NCI-H2107 treated with DMSO at 0.1 percent for 48 hours (cell line): ENCODE results near the gene TBC1D10A.

Experiments used
- DNase-seq: peaks from one replicate; lab custom pipeline; 2025; ENCODE audit not compliant: unreplicated experiment; lab: John Stamatoyannopoulos, UW

TBC1D10A gene

DNA sequence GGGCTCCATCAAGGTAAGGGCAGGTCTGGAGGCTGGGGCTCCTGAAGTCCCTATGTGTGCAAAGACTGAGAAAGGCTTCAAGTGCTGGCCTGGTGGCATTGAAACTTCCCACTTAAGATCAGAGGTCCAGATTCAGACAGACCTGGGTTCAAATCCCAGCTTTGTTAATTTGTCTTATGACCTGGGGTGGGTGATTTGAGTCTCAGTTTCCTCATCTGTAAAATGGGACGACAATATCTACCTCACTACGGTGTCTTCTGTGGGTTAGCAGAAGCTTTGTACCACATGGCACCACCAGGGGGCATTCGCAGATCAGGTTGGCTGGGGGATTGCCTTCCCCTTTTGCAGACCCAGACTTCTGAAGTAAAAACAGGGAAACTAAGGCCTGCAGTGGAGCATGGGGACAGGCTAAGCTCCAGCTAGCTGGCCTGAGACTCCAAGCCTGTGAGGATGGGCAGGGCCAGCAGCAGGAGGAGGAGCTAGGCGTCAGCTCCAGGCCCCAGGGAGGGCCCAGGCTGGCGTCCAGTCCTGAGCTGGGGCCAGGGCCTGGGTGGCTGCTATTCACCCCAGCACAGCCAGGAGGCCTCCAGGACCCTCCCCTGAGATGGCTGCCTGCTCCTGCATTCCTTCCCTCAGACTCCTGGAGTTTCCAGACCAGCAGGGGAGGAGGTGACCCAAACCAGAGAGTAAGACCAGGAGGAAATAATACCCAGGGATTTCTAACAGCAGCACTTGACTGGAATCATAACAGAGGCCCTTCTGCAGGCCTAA is 38.9 kb downstream of the TBC1D10A start:
- DNase-seq: peak; percentile 33

- DNase-seq: no peak
These were observed 39.7 kb downstream of the TBC1D10A start for GRCh38 chr22:30286813-30287647.

DNA sequence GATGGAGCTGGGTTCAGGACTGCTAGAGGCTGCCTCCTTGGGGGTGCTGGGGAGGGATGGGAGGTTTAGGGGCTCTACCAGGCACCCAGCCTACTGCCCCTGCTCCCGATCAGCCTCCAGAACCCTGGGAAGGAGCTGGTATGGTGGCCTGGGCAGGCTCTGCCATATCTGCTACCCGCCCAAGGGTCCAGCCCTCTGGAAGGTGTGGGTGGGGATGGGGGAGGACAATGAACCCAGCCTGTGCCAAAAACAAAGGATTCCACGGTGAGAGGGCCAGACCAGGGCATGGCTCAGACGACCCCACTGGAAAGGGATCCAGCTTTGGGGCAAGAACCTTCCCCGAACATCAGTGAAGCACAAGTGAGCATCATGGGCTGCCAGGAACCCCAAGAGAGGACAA is 40.4 kb downstream of the TBC1D10A start:
- no peak for DNase-seq

DNA sequence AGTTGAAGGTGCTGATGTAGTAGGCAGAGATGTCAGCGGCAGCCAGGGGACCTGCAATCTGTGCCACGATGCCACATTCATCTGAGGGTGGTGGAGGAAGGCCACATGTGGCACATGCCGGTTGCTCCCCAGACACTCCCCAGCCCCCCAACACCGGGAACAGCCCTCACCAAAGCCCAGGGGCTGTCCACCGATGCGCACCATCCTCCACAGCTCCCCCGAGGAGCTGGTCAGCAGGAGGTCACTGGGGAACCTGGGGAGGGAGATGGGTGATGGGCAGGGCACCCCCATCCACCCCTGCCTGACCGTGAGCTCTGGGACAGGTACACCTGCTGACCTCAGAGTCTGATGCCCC is 40.9 kb downstream of the TBC1D10A start:
- no peak for DNase-seq

GRCh38 chr22:30285176-30285845 is 41.4 kb downstream of the TBC1D10A start:
- no peak for DNase-seq

GRCh38 chr22:30284666-30285065 is 42.1 kb downstream of the TBC1D10A start:
- DNase-seq: no peak

GRCh38 chr22:30284172-30284571 is 42.6 kb downstream of the TBC1D10A start:
- DNase-seq: no peak

DNA sequence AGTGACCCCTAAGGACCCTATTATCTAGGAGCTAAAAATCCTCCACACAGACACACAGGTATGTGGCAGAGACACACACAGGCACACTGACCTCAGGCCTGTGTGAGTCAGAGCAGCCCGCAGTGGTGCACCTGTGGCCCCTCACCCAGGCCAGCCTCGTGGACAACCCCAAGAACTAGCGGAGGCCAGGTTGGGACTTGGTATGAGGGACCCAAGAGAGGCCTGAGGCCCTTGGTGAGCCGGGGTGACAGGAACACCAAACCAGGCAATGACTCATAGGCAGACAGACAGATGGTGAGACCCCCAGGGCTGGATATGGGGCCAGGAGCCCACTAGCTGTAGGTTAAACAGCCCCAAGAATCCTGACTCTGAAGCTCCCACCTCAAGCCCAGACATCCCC is 43.4 kb downstream of the TBC1D10A start:
- DNase-seq: no peak

DNA sequence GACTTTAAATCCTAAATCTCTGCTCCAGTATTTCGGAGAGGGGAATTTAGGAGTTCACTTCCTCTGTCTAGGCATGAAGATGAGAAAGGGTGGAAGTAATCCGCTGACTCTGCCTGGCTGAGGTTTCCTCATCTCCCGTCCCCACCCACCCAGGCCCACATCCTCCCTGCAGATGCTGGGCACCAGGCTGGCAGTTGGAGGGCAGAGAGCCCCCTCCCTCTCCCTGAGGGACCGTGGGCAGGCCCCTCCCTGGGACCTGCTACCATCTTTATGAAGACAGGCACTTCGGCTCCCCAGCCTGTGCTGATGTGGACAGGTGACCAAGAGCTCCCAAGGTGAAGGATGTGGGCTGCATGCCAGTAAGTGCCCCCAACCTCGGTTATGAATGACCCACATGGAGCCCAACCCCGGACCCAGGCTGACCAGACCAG is 44.1 kb downstream of the TBC1D10A start:
- DNase-seq: no peak

DNA sequence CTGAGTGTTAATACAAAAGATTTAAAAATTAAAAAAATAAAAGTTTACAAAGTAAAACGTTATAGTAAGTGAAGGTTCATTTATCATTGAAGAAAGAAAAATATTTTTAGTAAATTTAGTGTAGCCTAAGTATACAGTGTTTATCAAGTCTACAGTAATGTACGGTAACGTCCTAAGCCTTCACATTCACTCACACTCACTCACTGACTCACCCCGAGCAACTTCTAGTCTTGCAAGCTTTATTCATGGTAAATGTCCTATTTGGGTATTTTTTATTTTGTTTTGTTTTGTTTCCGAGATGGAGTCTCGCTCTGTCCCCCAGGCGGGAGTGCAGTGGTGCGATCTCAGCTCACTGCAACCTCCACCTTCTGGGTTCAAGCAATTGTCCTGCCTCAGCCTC is 46.2 kb downstream of the TBC1D10A start:
- DNase-seq: no peak

DNA sequence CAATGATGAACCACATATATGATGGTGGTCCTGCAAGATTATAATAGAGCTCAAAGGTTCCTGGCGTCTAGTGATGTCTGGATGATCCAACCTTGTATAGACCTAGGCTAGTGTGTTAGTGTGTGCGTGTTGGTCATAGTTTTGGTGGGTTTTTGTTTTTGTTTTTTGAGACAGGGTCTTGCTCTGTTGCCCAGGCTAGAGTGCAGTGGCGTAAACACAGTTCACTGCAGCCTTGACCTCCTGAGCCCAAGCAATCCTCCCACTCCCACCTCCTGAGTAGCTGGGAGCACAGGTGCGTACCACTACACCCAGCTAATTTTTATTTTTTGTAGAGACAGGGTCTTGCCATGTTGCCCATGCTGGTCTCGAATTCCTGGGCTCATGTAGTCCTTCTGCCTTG is 46.8 kb downstream of the TBC1D10A start:
- DNase-seq: no peak

- no peak for DNase-seq
These were observed 47.5 kb downstream of the TBC1D10A start for GRCh38 chr22:30279046-30279788.

DNA sequence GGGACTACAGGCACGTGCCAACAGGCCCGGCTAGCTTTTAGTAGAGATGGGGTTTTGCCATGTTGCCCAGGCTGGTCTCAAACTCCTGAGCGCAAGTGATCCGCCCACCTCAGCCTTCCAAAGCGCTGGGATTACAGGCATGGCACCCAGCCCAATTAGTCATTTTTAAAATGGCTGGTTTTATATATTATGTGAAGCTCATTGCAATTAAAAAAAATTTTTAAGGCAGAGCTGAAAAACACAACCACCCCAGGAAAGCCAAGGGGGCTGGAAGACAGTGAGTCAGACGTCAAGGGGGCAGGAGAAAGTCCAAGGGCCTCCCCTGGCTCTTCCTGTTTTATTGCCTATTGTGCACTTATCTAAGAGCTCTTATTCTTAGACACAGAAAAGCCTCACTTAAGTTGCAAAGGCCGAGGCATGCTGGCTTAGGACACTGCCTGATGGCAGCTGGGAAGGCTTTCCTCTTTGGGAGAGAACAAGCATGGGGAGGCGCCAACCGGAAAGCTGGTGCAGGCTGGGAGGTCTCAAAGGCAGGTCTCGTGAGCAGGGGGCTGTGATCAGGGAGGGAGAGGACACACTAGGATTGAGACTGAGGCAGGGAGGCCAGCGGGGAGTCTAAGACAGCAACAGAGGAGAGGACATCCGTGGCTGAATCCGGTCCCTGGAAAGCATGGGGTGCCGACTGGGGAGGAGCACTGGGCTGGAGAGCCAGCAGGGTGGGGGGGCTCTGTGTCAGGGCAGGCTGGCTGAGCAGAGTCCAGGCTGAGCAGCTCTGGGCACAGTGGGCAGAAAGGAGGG is 49.0 kb downstream of the TBC1D10A start:
- DNase-seq: no peak

GRCh38 chr22:30276039-30276438 is 50.7 kb downstream of the TBC1D10A start:
- DNase-seq: no peak

DNA sequence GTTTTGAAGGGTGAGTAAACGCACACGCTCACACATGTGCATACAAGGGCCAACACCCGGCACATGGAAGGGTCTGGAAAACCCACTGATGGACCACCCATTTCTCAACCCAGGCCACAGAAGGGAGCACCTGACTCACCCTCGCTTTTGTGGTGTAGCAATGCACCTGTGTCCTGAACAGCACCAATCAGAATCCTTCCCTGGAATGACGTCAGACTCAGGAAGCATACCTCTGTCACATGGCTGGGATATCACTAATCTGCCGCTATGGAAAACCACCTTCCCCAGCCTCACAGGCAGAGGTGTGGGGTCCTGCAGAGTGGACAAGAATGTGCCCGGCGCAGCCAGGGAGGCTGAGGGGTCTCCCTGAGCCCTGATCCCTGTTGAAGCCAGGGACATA is 51.1 kb downstream of the TBC1D10A start:
- DNase-seq: no peak

GRCh38 chr22:30274437-30274812 is 52.3 kb downstream of the TBC1D10A start:
- no peak for DNase-seq

DNA sequence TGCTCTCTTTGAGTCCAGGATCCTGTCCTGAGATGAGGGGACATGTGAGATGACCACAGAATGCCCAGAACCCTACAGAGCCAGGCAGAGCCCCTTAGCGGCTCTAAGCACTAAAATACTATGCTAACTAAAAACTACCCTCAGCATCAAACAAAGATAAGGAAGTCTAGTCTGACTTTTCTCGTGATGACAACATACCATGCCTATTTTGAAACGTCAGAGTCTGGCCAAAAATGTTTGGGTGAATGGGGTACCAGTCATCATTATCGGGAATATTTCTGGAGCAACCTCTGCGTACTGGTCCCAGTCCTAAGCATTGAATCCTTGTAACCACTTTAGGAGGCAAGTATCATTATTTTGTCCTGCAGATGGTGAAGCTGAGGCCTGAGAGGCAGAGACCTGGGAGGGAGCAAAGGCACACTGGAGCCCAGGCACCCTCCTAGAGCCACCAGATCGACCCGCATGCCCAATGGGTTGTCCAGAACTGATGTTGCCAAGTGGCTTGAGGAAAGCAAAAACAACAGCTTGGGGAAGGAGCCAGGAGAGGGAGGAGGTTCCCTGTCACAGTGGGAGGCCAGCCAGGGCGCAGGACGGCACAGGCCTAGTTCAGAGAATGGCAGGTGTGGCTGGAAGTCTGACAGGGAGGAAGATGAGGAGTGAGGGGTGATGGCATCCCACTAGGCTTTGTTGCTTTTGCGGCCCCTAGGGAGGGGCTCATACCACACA is 52.9 kb downstream of the TBC1D10A start:
- DNase-seq: no peak

- no peak for DNase-seq
These were observed 53.8 kb downstream of the TBC1D10A start for GRCh38 chr22:30272781-30273601.

DNA sequence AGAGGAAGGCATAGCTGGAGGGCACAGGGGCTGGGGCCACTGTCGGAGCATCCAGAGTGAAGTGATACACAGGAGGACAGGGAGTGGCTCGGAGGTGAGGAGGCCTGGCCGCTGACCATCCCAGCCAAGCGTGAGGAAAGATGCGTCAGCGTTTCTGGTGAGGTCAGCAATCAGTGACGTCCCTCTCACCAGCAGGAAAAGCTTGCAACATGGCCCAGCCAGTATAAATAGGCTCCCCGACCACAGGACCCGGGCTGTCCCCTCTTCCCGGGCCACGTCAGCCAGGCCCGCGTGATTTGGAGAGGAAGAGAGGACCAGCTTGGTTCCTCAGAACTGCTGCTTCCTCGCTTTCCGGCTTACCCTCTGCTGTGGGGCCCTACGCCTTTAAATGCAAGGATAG is 55.9 kb downstream of the TBC1D10A start:
- DNase-seq: no peak
